GM11168 (cell line): Measurements from ENCODE around the gene NFIB.

Source experiments
- in situ Hi-C: fragments of 300-500 bp; cut with MboI; formaldehyde crosslinking; loops from one replicate; pipeline ENCODE4 v1.12.0; 2022; ENCODE audit warnings: low sequenced_read_pairs; ENCODE audit not compliant: unreplicated experiment

The NFIB gene

GRCh38 chr9:14061936-14062585 is 251.9 kb downstream of the NFIB start:
- in situ Hi-C loops, result no loop called here

DNA sequence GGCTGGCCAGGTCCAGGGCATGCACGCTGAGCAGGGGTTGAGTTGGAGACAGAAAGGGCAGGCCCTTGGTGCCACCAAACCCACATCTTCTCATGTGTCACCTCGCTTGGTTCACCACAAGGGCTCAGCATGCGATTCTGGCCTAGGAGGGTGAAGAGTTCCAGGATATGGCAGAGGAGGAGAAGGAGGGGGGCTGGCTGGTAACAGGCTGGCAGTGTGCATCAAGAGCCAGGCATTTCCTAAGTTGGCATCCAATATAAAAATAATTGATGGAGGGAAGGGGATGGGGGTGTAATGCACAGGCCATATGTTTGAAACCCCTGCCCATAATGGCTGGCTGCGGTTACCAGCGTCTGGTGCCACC is 255.6 kb downstream of the NFIB start:
- in situ Hi-C loops, result no loop called here

- in situ Hi-C loops, result no loop called here
Measured at GRCh38 chr9:14057368-14058324, 256.3 kb downstream of the NFIB start.

- in situ Hi-C loops, result no loop called here
Measured at GRCh38 chr9:14056316-14056861, 257.6 kb downstream of the NFIB start.

- in situ Hi-C loops, result no loop called here
Measured at GRCh38 chr9:14054096-14054495, 259.8 kb downstream of the NFIB start.

- in situ Hi-C loops, result no loop called here
Measured at GRCh38 chr9:14052359-14052758, 261.6 kb downstream of the NFIB start.

- in situ Hi-C loops, result no loop called here
Measured at GRCh38 chr9:14051419-14051818, 262.5 kb downstream of the NFIB start.

GRCh38 chr9:14043483-14043882 is 270.5 kb downstream of the NFIB start:
- in situ Hi-C loops, result no loop called here

GRCh38 chr9:14037331-14037730 is 276.6 kb downstream of the NFIB start:
- in situ Hi-C loops, result no loop called here

- in situ Hi-C loops, result no loop called here
Measured at GRCh38 chr9:14033067-14033466, 280.9 kb downstream of the NFIB start.
